Right renal cortex interstitium (tissue), 3 donors: Measurements from ENCODE around the gene CLIC4. TPM values are rescaled to one million over a fixed set of nuclear protein-coding genes. Genes with fewer than 3 reads are reported as not detected.

ENCODE experiments used
- DNase-seq, 3 donors: peaks; one replicate each; pipeline ENCODE4 v3.0.0-alpha.2; 2013; ENCODE audit warnings: low read depth in 3 of 3, low spot score in 2 of 3
- polyA plus RNA-seq, 3 donors: library from polyadenylated mRNA; unstranded; fragments of 120-200 nt; gene quantifications; one replicate each; pipeline ENCODE4 v1.2.1, GENCODE V29; 2013; ENCODE audit not compliant: insufficient read length in 3 of 3

The CLIC4 gene
- polyA plus RNA-seq, 3 donors = 189 to 210 (median 190) TPM

DNA sequence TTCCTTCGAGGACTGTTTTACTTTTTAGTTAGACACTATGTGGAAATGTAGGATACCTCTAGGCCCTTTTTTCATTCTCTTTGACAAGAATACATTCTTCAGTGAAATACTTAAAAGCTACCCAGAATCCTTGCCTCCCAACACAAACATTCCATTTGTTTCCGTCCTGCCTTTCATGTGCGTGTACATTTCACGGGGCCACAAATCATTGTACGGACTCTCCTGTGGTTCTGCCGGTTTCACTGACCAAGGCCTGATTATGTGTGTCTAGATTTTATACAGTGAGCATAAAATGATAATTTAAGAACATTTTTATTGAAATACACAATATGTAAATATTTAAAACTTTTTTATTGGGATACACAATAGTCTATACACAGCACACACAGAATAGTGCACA, 108.4 kb downstream of the CLIC4 start:
- DNase-seq = no peak

DNA sequence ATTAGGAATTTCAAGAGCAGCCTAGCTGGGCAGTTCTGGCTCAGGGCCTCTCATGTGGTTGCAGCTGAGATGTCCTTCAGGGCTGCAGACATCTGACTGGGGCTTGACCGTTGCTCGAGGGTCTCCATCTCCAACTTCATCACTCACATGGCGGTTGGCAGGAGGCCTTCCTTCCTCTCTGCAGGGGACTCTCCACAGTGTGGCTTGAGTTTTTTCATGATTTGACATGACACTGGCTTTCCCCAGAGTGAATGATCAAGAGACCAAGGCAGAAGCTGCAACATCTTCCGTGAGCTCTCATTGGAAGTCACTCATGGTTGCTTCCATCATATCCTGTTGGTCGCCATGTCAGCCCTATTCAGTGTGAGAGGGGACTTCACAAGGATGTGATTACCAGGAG, 110.2 kb downstream of the CLIC4 start:
- no peak for DNase-seq

DNA sequence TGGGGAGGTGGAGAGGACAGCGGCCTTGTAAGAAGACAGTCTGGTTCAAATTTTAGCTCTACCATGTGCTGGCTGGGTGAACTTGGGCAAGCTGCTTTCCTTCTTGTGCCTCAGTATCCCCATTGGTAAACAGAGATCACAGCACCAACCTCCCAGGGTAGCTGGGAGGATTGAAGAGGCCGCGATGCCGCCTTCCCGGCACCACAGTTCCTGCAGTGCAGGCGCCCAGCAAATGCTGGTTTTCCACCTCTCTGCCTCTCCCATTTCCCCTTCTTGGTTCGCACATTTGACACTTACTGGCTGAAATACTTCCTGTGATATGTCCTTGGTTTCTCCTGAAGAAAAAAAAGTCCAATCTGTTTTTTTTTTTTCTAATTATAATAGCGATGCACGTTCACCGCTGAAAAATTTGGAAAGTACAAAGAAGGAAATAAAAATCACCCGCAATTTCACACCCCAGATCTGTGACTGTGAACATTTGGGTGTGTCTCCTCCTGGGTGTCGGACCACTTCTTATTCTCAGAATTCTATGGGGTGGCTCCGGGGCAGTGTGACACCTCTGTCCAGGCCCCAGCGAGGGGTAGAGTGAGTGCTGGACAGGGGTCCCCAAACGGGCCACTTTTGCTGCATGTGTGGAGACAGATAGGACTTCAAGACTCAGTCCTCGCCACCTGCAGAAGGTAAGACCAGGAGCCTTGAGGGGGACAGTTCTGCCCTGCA, 111.7 kb downstream of the CLIC4 start:
- no peak for DNase-seq

DNA sequence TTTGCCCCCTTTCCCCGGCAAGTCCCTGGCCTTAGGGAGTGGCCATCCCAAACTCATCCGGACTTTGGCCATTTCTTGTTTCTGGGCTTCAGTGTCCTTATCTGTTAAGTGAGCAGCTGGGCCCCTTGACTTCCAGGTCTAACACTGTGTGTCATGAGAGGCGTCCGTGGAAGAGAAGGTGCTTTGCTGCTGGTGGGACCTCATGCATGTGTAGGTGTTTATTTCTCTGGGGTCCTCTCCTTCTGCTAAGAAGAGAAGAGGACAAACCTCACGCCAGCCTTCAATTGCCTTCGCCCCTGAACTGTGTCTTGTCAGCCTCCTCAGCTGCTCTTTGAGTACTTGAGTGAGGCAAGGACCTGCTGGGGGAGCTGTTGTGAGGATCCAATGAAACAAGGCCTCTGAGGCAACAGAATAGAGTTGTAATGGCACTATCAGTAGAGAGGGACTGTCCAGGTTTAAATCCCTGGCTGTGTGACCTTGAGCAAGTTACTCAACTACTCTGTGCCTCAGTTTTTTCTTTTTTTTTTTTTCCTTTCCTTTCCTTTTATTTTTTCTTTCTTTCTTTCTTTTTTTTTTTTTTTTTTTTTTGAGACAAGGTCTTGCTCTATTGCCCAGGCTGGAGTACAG, 112.4 kb downstream of the CLIC4 start:
- no peak for DNase-seq

DNA sequence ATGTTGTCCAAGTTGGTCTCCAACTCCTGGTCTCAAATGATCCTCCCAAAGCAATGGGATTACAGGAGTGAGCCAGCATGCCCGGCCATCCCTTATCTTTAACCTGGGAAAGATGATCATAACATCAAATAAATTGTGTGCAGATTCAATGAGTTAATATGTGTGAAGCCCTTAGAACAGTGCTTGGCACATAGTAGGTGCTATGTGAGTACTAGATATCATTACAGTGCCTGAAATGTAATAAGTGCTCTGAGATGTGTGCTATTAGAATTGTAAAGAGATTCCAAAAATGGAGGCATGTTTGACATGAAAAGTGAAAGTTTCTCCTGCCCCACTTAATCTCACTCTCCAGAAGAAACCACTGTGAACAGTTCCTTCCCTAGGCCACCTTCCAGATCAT, 113.0 kb downstream of the CLIC4 start:
- no peak for DNase-seq

- no peak for DNase-seq
Measured at GRCh38 chr1:24859063-24860010, 114.1 kb downstream of the CLIC4 start.

GRCh38 chr1:24860841-24861240, 115.6 kb downstream of the CLIC4 start:
- no peak for DNase-seq

DNA sequence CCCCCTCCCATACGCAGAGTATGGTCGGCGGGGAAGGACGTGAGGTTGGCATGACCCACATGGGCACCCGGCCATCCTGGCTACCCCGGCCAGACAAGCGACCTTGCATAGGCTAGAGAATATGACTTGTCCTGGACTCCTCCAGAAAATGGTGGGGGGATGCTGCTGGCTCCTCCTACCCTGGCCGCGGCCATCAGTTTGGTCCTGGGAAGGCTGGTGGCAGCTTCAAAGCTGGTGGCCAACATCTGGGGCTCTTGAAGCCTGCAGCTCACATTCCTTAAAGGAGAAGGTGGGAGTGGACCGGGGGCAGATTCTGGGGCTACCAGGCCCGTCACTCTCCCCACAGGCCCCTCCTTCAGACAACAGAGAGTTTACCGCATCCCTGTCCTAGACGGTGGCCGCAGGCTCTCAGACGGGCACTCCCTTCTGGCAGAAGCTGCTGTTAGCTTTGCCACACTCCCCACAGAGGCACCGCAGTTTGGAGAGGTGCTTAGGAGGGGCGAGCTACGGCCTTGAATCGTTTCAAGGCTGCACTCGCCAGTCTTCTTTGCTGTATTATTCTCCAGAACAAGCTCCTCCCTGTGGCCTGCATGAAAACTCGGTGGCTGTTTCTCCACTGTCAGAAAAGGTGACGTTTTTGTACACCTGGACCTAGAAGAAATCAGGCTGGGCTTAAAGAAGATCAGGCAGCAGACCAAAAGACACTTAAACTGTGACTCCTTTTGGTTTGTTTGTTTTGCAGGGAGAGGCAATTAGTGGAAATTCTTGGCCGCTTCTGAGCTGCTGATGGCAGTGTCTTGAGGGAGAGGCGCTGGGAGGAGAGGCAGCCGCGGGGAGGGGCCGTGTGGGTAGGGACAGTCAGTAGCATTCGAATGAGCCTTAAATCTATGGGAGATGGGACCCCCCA, 116.8 kb downstream of the CLIC4 start:
- DNase-seq = no peak

DNA sequence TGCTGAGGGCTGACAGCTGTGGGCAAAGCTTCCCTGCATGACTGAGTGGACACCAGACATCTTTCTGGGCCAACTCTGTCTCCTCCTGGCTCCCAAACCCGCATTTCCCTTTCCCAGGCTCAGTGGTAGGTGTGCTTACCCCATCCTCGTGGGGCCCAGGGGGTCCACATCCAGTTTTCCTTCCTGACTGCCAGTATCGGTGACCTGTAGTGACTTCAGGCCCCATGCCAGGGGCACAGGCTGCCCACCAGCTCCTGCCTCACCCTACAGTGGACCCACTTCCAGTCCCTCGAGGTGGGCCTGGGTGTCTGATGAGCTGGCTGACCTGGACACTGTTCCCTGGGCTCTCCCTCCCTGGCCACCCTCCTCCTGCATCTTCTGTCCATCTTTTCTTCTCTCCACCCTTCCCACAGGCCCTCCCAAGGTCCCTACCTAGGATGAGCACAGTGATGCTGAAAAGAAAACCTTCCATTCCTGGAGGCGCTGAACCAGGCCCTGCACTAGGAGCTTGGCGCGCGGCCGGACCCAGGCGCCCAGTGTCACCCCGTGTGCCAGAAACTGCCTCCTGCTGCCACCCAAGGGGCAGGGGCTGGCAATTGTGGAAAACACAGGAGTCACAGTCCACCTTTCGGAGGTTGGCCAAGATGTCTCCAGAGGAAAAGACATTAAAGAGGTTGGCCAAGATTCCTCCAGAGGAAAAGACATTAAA, 117.7 kb downstream of the CLIC4 start:
- DNase-seq = no peak

DNA sequence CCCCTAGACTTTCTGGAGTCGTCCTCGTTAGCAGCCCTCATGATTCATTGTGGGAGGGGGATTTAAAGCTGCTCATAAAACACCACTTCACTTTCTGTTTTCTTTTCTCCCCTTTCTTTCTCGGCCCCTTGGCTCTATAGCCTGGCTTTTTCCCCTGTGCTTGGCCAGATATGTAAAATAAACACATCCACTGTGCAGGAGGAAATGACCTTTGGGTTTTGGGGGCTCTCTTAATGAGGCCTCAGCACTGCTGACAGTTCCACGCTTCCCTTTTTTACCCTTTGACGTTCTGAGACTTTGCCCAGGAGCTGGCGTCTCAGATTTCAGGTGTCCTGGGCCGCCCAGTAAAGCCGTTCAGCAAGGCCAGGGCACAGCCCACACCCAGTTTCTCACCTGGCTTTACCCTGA, 119.1 kb downstream of the CLIC4 start:
- DNase-seq = no peak

GRCh38 chr1:24865168-24865567, 119.9 kb downstream of the CLIC4 start:
- no peak for DNase-seq

DNA sequence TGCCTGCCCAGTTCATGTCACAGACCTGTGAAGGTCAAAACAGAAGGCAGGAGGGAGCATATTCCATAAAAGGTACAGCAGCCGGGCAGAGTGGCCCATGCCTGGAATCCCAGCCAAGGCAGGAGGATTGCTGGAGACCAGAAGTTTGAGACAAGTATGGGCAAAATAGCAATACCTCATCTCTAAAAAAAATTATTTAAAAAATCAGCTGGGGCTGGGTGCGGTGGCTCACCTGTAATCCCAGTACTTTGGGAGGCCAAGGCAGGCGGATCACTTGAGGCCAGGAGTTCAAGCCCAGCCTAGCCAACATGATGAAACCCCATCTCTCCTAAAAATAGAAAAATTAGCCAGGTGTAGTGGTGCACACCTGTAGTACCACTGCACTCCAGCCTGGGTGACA, 120.3 kb downstream of the CLIC4 start:
- no peak for DNase-seq

- no peak for DNase-seq
Measured at GRCh38 chr1:24866211-24867083, 121.2 kb downstream of the CLIC4 start.

GRCh38 chr1:24867084-24867870, 122.0 kb downstream of the CLIC4 start:
- DNase-seq = no peak

DNA sequence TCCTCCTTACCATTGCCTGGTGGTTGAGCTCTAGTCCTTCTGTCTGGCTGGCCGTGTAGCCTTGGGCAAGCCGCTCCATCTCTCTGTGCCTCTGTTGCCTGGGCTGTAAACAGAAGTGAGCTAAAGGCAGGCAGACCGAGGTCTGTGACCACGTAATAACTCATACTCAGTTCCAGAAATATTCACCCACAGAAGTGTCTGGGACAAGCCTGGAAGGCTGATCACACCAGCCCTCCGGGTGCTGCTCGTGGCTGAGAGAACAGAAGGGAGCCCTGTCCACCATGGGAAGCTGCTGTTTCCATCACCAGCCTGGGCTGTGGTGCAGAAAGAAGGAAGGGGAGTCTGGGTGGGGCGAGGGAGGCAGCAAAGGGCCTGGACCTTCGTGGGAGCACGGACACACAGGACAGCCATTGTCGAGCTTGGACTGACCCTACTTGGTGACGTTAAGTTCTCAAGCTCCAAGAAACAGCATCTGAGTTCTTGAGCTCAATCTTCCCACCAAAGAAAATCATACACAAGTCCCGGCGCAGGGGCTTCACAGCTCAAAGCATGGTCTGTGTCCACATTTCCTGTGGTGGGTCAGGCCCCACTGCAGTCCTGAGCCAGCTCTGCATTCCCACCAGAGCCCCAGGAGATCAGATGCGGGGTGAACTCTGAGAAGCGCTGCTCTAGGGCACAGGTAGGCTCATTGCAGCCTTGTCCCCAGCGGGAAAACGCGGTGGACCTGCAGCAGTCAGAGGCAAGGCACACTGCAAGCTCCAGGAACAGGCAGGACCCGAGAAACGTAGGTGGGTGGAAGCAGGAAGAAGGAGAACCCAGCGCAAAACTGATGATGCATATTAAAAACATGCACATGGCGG, 123.0 kb downstream of the CLIC4 start:
- DNase-seq = no peak

DNA sequence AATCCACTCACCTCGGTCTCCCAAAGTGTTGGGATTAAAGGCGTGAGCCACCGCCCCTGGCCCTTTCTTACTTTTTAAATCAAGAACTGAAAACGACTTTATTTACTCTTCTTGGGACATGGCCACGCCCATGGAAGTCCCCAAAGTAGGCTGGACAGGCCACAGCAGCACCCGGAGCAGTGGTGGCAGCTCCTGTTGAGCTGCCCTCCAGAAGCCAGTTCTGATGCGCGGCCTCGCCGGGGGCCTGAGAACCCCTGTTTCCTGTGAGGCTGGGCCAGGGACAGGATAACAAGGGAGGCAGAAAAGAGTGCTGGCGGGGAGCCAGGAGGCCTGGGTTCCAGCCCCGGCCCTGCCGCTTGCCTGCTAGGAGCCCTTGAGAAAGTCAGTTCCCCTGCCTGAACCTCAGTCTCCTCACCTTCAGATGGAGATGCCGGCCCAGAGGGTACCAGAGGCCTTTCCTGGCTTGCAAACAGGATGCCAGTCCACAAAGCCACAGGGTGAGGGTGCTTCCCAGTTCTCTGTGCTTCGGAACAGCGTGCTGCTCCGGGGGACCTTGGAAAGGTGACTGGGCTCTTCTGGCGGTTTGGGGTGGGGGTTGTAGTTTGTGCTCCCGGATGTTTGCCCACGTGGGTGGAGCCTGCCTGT, 125.4 kb downstream of the CLIC4 start:
- no peak for DNase-seq
